Activated CD4-positive, alpha-beta T cell treated with anti-CD3 and anti-CD28 coated beads, Interleukin-2, Interleukin-6, amounts not matched to agents 100 ng/mL and 50 ng/mL, durations not matched to agents 16 hours and 8 hours (primary cell): Measurements from ENCODE around the gene PAX5.

Experiments used
- DNase-seq: peaks from one replicate; pipeline ENCODE4 v3.0.0-alpha.2; 2020

The PAX5 gene

DNA sequence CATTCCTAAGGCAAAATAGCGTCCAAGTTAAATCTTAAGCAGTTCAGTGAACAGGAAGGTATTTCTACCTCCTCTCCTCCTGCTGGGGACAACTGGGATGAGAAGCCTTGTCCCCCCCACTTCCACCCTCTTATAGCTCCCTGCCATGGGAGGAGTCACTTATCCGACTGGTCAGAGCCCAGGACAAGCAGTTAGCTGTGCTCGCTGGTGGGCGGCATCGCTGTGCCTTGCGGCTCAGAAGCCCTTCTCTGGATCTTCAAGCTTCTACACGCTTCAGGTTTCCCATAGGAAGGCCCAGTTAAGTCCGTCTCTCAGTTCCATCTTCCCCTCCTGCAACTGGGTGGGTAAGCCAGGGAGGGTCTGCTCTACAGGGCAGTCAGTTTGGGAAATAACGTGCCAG is 77.2 kb downstream of the PAX5 start:
- DNase-seq: no peak

DNA sequence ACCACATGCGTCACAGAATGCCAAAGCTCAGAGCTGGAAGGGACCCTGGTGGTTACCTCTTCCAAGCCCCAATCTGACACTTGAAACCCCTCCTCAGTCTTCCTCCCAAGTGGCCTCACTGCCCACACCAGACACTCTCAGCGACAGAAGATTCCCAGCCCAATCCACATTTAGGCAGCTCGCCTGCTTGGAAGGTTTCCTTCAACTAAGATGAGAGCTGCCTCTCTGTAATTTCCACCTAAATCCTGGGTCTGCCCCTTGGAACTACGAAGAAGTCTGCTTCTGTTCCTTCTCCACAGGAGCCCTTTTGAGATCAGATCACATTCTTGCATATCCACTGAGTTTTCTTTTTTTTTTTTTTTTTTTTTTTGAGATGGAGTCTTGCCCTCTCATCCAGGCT is 83.7 kb downstream of the PAX5 start:
- DNase-seq: no peak

DNA sequence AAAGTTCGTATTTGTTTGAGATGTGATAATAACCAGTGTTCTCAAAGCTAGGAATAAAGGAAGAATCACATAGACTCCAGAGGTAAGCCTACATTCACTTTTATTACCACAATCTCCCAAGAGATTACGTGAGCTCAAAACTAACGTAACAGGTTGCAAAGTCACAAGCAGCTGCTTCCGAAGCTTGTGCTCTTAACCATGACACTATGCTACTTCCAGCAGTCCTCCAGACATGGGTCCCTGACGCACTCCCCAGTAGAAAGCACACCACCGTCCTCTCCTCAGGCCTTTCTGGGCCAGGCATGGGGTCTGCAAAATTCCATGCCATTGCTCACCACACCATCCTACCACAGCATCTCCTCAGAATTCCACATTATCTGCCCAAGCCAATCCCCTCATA is 84.6 kb downstream of the PAX5 start:
- DNase-seq: no peak

DNA sequence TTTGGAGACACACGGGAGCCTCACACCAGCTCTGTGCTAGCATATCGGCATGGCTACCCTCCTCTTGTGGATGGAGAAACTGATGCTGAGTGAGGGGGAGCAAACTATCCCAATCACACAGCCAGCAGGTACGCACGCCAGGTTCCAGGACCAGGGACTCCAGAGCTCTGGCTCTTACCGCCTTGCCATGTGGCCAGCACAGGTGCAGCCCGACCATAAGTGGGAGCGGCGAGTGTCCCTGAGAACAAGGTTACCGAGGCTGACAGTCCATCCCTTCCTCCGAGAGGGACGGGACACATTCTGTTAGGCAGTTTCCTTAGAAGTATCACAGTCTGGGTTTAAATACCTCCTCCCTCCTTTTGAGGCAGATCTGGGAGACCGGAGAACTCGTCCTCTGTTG is 86.0 kb downstream of the PAX5 start:
- no peak for DNase-seq

DNA sequence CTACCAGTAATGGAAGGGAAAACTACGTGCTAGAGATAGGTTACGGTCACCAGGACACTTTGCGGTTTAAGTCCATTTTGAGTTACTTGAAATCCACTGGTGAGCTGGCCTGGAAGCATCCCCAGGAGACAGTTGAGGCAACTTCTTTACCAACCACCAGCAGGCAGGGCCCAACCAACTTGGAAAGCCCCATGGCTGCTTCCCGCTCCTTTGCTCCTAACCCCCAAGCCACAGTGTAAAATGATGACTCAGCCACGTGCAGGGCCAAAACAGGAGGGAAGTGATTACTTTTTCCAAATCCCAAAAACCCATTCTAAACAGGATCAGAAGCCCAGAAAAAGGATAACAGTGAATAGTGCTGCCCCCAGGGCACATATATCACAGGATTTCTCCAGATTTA is 87.4 kb downstream of the PAX5 start:
- no peak for DNase-seq

DNA sequence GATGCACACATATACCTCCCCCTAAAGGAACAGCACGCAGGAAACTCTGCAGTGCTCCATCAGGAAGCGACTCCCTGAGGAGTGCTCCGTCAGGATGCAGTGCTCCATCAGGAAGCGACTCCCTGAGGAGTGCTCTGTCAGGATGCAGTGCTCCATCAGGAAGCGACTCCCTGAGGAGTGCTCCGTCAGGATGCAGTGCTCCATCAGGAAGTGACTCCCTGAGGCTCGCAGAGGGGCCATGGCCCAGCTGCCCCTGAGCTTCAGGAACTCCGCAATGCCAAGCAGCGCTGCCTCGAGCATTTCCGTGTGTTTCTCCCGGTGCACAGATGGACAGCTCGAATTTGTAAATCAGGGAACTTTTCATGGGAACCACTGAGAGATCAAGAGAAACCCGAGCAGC is 88.1 kb downstream of the PAX5 start:
- DNase-seq: no peak

DNA sequence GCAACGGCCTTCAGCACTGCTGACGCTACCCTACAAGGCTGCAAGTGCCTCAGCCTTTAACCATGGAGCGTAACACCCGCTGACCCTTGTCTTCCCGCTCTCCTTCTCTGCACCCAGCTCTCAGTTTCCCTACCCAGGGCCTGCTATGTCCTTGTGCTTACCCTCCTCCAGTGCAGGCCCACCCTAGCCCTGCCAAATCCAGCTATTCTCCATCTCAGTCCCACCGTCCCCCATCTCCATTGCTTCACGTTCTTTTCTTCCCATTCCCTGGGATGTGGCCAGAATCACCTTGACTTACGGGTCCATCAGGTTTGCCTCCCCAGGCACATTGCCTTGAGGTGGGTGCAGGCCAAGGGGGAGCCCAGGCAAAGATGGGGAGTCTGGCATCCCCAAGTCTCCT is 91.2 kb downstream of the PAX5 start:
- DNase-seq: no peak

DNA sequence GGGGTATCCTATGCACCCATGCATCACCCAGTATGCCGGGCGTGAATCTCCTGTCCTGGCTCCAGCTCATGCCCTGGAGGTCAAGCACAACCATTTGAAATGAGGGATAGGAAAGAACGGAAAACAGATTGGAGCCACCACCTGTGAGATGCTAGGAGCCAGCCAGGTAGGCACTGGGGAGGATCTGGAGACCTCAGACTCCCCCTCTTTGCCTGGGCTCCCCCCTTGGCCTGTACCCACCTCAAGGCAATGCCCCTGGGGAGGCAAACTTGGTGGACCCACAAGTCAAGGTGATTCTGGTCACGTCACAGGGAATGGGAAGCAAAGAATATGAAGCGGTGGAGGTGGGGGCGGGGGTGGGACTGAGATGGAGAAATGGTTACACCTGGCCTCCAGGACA is 92.6 kb downstream of the PAX5 start:
- DNase-seq: no peak

DNA sequence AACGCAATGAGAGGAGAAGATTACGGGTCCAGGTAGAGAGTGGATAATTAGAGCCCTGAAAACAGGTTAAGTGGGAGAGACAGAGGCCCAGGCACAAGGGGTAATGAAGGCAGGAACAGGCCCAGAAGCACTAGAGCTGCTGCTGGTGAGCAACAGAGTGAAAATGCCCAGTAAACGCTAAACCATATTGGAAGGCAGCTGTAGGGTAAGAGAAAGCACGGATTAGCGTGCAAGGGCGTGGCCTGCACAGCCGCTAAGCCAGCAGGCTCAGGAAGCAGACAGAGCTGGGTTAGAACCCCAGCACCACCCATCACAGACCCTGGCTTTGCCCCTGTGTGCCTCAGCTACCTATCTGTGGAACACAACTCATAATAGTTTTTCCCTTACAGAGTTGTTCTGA is 93.2 kb downstream of the PAX5 start:
- DNase-seq: no peak

DNA sequence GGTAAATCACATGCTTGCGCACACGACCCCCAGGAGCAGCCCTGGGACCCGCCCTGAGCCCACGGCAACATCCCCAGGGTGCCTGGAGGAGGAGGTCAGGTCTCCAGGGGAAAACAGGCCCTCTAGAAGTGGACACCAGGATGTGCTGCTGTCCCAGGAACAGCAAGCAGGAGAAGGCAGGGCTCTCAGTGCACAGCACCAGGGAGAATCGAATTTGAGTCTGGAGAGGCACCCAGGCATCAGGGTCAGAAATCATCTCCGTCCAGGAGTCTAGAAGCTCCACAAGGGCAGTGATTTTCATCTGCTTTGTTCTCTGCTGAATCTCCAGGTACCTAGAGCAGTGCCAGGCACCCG is 93.6 kb downstream of the PAX5 start:
- DNase-seq: no peak

DNA sequence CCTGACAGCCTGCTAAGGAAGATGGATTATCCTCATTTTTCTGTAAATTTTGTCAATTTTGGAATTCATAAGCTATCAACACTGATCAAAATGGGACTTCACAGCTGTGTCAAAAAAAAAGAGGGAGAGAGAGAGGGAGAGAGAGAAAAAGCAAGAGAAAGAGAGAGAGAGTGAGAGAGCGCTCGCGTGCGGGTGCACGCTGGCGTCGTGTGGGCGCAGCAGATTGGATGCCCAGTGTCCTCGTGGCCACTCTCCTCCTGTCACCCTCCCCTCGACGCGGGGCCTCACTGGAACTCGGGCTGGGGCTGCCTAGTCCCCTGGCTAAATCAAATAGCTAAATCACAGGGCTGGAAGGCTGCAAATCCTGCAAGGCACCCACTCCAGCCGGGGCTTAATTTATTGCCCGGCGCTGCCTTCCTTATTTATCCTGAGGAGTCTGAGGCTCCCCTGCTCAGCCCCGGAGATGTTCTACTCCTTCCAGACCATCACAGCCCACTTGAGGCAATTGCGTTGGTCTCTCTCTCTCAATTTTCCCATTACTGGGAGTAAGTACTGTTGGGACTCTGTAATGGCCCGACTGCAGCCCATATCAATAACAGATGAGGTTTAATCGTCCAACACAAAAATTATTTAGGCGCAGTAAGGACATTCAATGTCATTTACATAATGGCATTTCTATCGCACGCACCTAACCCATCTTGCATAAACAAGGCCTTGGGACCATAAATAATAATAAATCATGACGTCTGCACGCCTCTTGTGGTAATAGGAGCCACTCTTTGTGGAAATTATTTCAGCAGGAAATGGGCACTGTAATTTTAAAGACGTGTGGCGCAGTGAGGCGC is 94.2 kb downstream of the PAX5 start:
- DNase-seq: no peak

DNA sequence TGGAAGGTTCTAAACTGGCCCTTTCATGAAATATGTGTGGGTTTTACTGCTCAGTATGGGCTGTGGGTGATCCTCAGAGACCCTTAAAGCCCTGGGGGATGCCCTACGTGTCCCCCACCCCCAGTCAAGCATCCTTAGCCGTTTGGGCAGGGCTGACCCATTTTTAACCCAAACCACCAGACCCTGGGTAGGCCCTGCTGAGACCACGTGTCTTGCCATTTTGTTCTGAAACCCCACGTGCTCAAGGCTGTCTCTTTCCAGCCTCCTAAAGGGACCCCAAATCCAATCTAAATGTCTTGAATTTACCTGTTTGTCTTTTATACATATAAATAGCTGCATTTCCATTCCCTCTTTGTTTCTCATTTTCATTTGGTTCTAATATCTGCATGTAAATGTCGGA is 94.9 kb downstream of the PAX5 start:
- no peak for DNase-seq

DNA sequence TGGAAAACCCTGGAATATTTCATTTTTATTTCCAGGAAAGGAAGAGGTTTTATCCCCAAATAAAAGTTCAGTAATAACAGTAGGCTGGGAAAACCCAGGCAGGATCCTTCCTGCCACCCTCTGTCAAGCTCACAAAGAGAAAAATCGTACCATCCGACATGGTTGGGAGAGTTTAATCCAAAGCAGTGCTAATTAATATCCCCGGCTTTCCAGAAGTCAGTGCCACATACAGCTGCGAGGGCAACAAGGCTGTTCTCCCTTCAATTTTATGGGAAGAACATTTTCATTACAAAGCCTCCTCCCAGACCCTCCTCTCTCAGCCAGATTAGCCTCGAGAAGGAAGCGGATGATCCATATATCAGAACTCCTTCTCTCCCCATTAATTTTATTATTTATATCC is 95.5 kb downstream of the PAX5 start:
- DNase-seq: no peak

DNA sequence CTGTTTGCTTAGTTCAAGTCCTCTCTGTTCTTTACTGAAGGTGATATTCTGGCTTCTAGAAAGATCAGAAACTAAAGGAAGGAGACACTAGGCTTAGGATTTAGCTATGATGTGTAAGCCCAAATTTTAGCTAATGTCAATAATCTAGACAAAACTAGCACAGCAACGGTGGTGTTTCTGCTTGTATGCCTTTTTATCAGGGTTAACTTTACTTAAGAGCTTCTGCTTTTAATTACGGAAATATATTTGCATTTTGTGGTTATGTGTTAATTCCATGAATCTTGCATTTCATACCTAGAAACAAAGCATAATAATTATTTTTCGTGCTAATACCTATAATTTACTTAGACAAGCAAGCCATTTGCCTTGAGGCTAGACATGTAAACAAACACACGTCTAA is 96.1 kb downstream of the PAX5 start:
- DNase-seq: no peak

DNA sequence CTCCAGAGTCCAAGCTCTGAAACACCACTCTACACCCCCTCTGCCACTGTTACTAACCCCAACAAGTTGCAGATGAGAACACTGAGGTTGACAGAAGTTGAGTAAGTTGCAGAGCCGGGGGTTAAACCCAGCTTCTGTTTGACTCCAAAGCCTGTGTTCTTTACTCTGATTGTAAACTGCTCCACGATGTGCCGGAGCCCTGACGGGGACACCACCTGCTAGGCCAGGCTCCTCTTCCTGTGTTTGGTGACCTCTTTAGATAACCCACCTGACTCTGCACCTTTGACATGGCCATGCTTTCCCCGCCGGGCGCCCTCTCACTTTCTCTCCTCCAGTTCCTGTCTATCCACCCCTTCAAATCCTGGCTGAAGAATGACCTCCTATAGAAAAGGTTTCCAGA is 96.7 kb downstream of the PAX5 start:
- no peak for DNase-seq

DNA sequence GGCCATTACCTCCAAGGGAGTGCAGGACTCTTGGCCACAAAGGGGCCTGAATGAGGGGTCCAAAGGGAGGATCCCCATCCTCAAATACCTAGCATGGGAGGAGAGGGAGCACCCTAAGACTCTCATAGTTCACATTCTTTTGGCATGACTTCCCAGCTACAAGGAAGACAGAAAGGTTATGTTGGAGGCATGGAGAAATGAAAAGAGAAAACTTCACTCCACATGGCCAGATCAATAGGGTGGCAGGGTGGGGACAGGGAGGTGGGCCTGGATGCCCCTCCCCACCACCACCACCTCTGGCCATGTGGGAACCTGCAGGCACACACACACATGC is 97.6 kb downstream of the PAX5 start:
- no peak for DNase-seq

DNA sequence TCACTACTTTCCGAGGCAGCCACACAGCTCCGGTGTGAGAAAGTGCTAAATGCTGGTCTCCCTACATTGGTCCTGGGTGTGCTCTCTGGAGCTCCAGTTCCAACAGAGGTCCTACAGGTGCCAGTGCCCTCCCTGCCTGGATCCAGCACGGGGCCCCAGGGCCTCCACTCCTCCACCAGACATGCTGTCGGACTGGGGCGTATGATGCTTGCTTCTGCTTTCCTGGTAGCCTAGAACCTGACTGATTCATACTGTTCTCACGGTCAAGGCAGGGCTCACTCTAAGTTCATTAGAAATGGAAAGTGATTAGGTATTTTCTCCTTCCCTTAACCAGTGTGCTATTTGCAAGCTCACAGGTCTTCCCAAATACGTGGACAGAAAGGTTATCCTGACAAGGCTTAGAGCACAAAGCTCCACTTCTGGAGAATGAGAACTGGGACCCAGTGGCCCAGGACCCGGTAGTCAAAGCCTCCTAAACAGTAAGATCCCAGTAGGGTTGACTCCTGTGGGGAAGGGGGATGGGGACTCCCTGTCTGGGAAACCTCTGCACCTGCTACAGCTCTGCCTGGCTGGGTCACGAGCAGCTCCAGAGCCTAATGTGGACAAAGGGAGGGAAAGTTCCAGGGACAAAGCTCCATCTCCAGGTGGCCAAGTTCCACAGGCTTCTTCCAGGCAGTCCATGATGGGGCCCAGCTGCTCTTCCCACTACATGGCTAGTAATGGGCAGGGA is 98.1 kb downstream of the PAX5 start:
- DNase-seq: no peak

DNA sequence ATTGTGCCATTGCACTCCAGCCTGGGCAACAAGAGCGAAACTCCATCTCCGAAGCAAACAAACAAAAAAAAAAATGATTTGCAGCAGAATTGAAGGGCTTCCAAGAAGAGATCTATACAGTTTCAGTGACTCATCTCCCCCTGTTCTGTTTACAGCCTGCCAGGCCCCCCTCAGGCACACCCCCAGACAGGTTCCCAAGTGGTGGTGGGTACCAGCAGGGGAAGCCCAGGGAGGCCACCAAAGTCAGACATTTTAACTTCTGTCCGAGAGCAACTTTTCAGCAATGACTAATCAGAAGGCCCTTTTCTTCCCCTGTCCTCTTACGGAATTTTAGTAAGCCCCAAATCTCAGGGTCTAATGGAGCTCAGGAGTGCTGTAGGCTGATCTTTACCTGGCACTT is 98.7 kb downstream of the PAX5 start:
- DNase-seq: peak; percentile 30

DNA sequence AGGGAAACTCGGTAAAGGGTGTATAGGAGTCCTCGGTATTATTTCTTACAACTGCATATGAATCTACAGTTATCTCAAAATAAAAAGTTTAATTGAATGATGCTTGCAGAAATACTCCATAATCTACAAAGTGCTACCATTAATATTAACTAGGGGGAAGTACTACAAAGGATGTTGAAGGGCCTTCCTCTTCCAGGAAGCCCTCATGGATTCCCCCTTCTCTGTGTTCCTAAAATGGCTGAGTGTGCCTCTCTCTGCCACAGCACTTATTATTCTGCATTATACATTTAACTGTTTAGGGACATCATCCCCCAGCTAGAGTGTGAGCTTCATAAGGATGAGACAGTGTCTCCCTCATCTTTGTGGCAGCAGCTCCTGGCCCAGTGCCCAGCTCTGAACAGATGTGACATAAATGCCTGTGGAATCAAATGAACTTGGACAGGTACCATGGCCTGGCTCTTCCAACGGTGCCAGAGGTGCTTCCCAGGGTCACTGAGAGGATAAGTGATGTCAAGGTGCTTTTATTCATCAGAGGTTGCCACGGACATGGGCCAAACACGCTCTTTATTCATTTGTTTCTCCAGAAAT is 99.5 kb downstream of the PAX5 start:
- no peak for DNase-seq

DNA sequence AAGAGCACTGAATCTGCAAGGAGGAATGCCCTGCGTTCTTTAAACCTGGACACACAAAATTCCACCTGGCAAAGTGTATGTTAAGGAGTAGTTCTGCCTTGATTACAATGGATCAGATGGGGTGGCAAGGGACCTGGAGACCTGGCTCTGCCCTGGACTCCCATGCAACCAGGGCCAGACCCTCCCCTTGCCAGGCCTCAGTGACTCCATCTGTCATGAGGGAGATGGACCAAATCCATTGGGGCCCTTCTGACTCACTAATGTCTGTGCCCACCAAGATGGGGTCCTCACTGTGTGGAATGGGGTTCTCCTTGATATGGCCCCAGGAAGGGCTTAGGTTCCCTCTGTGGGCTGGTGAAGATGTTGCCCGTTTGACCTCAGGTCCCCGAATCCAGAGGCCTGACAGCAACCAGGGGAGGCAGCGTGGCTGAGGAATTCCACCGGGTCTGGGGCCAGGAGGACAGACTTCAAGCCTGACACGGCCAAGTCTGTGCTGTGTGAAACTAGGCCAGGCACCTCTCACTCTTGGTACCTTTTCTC is 100.3 kb downstream of the PAX5 start:
- no peak for DNase-seq

DNA sequence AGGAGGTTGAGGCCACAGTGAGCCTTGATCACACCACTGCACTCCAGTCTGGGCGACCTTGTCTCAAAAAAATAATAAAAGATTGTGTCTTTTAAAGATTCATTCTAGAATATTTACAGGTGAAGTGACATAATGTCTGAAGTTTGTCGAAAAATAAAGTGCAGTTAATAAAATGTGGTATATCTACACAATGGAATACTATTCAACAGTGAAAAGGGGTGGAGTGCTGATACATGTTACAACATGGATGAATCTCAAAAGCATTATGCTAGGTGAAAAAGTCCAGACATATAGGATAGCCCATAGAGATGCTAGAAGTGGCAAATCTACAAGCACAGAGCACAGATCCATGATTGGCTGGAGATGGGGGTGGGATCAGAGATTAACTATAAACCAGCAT is 101.9 kb downstream of the PAX5 start:
- DNase-seq: no peak

DNA sequence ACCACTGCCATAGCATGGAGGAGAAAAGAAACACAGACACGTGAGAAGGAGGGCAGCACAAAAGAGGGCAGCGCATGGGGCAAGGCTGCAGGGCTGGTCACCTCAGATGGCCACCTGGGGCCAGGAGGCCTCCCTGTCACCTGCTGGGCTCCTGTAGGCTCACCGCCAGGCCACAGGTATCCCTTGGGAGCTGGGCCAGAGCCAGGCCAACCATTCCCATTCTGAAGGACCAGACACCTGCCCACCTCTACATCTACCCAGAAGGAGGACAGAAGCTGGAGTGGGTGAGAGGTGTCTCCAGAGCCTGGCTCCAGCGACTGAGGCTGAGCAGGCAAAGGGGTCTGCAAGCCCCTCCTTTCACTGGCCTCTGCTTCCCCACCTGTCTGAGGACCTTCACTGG is 103.1 kb downstream of the PAX5 start:
- no peak for DNase-seq

DNA sequence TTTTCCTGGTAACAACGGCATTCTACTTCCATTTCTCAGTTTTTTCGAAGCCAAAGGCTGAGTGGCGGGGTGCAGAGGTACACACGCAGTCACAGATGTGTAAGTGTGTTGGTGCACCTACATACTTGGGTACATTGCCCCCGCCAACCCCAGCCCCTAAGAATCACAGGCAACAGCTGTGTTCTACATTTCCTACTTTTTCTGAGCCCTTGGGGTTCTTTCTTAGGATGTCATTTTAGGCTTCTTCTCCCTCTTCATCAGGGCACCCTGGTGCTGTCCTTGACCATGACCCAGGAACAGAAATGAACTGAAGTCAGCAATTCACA is 104.8 kb downstream of the PAX5 start:
- no peak for DNase-seq

DNA sequence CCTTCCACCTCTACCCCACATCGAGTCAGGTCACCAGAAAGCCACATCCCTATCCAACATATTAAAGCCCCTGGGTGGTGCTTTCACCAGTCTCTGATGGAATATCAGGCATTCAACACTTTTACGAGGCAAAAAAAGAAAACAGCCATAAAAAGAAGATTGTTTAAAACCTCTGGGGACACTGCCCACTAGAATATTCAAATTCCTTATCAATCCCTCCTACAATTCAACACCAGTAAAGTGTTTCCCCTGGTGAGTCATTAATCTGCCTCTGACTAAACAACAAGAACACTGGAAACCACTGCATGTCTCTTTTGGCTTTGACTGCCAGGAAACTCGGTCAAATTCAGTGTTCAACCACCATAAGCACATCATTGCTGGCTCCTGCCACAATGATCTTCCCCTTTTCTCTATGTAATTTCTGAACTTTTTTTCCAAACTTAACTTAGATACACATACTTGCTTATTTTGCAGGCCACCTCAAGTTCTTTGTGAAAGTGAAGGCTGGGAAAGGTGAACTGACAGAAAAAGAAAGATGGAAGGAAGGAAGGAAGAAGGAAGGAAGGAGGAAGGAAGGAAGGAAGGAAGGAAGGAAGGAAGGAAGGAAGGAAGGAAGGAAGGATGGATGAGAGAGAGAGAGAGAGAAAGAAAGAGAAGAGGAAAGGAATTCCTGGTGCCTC is 105.3 kb downstream of the PAX5 start:
- DNase-seq: peak; percentile 82
